SK-N-MC (cell line): ENCODE data around the gene UBE2F.

ENCODE experiments used
- EZH2 ChIP-seq: fragments of 200-600 bp; sonication (generic); IDR thresholded peaks from one replicate; pipeline ENCODE4 v1.6.1; 2017; ENCODE audit warnings: antibody characterized with exemption
- FOXP2 ChIP-seq: optimal IDR thresholded peaks from 2 replicates; pipeline ENCODE3; 2011; ENCODE audit warnings: mild to moderate bottlenecking, moderate library complexity; ENCODE audit not compliant: insufficient read depth; ENCODE audit errors: extremely low read length, control extremely low read depth
- POLR2AphosphoS5 ChIP-seq: IDR thresholded peaks from 2 replicates; pipeline ENCODE4 v1.6.1; 2012; ENCODE audit warnings: mild to moderate bottlenecking, low read depth, low read length, borderline replicate concordance

- TF ChIP-seq EZH2 (no peak), POLR2AphosphoS5 (no peak), FOXP2 (no peak)
These were observed 60.2 kb downstream of the UBE2F start for GRCh38 chr2:238027058-238027457.
